ENCODE measurements around the gene TKTL1. TPM values are rescaled to one million over a fixed set of nuclear protein-coding genes. Genes with fewer than 3 reads are reported as not detected.
"Not testable (repeated sequence)": the region's sequence is repeated elsewhere in the genome, so short reads cannot be mapped to it uniquely, and the experiment has no call there.

Gene TKTL1
- total RNA-seq, 1 experiment from 2014 or later = not detected

DNA sequence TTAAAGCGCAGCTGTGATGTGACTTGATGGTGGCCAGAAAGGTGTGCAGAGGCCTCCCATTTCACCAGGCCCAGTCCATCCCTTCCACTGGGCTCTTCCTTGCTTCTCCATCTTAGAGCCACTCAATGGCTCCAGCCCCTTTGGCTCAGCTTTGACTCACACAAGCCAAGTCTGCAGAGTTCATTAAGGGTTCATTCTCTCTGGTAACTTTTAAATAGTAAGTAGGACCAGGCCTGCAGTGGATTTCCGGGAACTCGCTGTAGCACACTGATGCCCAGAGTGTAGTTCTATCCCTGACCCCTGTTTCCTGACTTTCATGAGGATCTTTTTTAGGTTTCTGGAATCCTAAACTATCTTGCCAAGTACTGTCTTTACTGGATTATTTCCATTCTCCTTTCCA lies 26.4 kb upstream of the TKTL1 start:
- intact Hi-C loops (cut with micrococcal nuclease; ENCODE audit: unreplicated experiment); CTCF ChIA-PET; BruUV-seq (replicated peaks); H3K4me1 ChIP-seq (ENCODE audit: insufficient read depth, low read length, poor library complexity, severe bottlenecking); H3K27me3 ChIP-seq (replicated peaks; ENCODE audit: insufficient read depth, low read depth, low read length, poor library complexity); POLR2A ChIA-PET (ENCODE audit: low non-redundant PET); H3K36me3 ChIP-seq (ENCODE audit: insufficient read depth, low read length, poor library complexity, severe bottlenecking); DNase-seq (ENCODE audit: low spot score); H3K4me3 ChIP-seq (ENCODE audit: low read depth, low read length, poor library complexity, severe bottlenecking); H3K27ac ChIP-seq (ENCODE audit: low read depth, low read length, poor library complexity, severe bottlenecking); H3K9me3 ChIP-seq (ENCODE audit: low read depth, low read length, poor library complexity, severe bottlenecking): not testable (repeated sequence)

DNA sequence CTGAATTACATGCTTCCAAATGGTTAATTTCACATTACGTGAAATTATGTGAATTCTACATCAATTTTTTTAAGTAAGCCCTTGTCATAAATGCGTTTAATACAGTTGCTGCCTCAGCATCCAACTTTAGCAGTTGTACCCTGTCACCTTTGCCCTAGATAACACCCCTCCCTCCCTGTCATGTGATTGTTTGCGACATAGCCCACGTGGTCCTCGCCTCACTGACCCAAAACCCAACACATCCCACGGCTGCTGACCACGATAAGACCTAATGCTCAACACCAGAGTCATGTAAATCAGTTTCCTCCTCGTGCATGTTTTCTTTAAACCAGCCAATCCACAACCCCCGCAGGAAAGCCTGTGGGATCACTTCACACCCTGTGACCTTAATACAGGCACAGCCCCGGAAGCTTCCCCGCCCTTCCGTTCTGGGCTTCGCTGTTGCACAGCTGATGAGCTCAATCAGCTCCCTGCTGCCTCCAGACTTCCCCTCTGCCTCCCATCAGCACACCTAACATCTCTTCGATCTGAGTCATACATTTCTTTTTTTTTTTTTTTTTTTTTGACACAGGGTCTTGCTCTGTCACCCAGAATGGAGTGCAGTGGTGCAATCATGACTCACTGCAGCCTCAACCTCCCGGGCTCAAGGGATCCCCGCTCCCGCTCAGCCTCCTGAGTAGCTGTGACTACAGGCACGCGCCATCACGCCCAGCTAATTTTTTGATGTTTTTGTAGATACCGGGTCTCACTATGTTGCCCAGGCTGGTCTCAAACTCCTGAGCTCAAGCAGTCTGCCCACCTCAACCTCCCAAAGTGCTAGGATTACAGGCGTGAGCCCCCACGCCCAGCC lies 10.9 kb upstream of the TKTL1 start:
- H3K36me3 ChIP-seq (ENCODE audit: insufficient read depth, low read length, poor library complexity, severe bottlenecking); H3K27me3 ChIP-seq (replicated peaks; ENCODE audit: insufficient read depth, low read depth, low read length, poor library complexity); H3K27ac ChIP-seq (ENCODE audit: low read depth, low read length, poor library complexity, severe bottlenecking); intact Hi-C loops (cut with micrococcal nuclease; ENCODE audit: unreplicated experiment); BruUV-seq (replicated peaks); H3K4me1 ChIP-seq (ENCODE audit: insufficient read depth, low read length, poor library complexity, severe bottlenecking); H3K4me3 ChIP-seq (ENCODE audit: low read depth, low read length, poor library complexity, severe bottlenecking); DNase-seq (ENCODE audit: low spot score); POLR2A ChIA-PET (ENCODE audit: low non-redundant PET); CTCF ChIA-PET; H3K9me3 ChIP-seq (ENCODE audit: low read depth, low read length, poor library complexity, severe bottlenecking): not testable (repeated sequence)

DNA sequence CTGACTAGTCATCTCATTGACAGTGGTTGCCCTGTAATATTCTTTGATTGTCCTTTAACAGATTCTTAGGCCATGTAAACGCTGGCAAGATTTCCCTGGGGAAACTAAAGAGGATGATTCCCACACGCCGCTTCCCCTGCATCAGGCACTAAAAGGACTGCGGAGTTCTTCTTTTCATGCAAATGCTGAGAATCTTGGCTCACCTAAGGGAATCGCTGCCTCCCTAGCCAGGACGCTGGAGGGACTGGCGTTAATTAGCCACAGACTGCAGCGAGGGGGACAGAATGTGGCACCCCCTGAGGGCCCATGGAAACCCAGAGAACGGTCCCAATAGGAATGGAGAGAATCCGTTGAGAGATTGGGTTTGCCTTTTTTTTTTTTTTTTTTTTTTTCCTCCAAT lies 9.2 kb upstream of the TKTL1 start:
- H3K27ac ChIP-seq (ENCODE audit: low read depth, low read length, poor library complexity, severe bottlenecking); BruUV-seq (replicated peaks); H3K36me3 ChIP-seq (ENCODE audit: insufficient read depth, low read length, poor library complexity, severe bottlenecking); intact Hi-C loops (cut with micrococcal nuclease; ENCODE audit: unreplicated experiment); H3K9me3 ChIP-seq (ENCODE audit: low read depth, low read length, poor library complexity, severe bottlenecking); CTCF ChIA-PET; H3K4me1 ChIP-seq (ENCODE audit: insufficient read depth, low read length, poor library complexity, severe bottlenecking); POLR2A ChIA-PET (ENCODE audit: low non-redundant PET); H3K27me3 ChIP-seq (replicated peaks; ENCODE audit: insufficient read depth, low read depth, low read length, poor library complexity); H3K4me3 ChIP-seq (ENCODE audit: low read depth, low read length, poor library complexity, severe bottlenecking); DNase-seq (ENCODE audit: low spot score): not testable (repeated sequence)

DNA sequence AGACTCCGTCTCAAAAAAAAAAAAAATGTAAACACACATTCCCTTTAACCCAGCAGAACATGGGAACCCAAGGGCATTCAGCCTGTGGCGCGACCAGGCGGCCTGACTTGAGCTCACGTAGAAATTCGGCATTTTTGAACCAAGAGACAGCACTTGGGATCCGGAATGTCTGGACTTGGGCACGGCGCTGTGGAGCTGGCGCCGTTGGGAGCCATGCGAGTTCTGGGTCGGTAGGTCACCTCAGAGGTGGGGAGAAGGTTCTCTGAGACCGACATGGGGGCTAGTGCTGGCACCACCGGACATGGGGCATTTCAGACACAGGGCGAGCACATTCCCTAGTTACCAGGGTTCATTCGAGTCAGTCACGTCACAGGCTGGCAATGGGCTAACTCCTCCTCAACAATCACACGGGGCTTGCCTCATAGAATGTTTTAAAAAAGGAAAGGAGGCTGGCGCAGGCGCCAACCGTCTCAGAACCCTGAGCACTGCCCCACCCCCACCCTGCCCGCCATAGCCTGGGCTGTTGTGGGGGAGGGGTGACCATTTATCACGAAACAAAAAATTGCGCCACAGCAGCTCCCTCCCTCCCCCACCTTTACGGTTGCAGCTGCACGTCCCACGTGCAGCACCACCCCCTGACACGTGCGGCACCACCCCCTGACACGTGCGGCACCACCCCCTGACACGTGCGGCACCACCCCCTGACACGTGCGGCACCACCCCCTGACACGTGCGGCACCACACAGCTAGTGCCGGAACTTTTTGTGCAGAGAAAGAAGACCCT lies 612 bp upstream of the TKTL1 start, which contains the start of gene TEX28:
Gene TEX28, minus strand, starts transcription at position 334 of the 784 bp plus-strand sequence. CDS start 3,007 bp downstream, outside the sequence.
- H3K36me3 ChIP-seq (ENCODE audit: insufficient read depth, low read length, poor library complexity, severe bottlenecking) = no peaks in the 10 kb centered on the region
- DNase-seq (ENCODE audit: low spot score) = no peak
- no TSS peak for BruUV-seq (replicated peaks)
- no peaks in the 10 kb centered on the region for H3K4me1 ChIP-seq (ENCODE audit: insufficient read depth, low read length, poor library complexity, severe bottlenecking)
- H3K4me3 ChIP-seq (ENCODE audit: low read depth, low read length, poor library complexity, severe bottlenecking) = no peak within 1 kb of the TSS
- no peak for TF ChIP-seq EZH2 (IDR thresholded peaks at IDR 0.05; ENCODE audit: borderline replicate concordance, low read depth, low read length, poor library complexity, severe bottlenecking)
- TF ChIP-seq, protein P1, sequence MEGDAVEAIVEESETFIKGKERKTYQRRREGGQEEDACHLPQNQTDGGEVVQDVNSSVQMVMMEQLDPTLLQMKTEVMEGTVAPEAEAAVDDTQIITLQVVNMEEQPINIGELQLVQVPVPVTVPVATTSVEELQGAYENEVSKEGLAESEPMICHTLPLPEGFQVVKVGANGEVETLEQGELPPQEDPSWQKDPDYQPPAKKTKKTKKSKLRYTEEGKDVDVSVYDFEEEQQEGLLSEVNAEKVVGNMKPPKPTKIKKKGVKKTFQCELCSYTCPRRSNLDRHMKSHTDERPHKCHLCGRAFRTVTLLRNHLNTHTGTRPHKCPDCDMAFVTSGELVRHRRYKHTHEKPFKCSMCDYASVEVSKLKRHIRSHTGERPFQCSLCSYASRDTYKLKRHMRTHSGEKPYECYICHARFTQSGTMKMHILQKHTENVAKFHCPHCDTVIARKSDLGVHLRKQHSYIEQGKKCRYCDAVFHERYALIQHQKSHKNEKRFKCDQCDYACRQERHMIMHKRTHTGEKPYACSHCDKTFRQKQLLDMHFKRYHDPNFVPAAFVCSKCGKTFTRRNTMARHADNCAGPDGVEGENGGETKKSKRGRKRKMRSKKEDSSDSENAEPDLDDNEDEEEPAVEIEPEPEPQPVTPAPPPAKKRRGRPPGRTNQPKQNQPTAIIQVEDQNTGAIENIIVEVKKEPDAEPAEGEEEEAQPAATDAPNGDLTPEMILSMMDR (conservative IDR thresholded peaks at IDR 0.05; ENCODE audit: low read depth, low read length) = no peak
- CTCF ChIA-PET = interaction anchor here (0.7 kb wide), 1 partner anchor 455 kb away, joined by 4 read pairs; no protein-coding TSS in a partner anchor
- POLR2A ChIA-PET (ENCODE audit: low non-redundant PET) = no interaction called here
- no peak within 1 kb of the TSS for H3K27ac ChIP-seq (ENCODE audit: low read depth, low read length, poor library complexity, severe bottlenecking)
- intact Hi-C loops (cut with micrococcal nuclease; ENCODE audit: unreplicated experiment) = no loop called here
- no peaks in the 10 kb centered on the region for H3K9me3 ChIP-seq (ENCODE audit: low read depth, low read length, poor library complexity, severe bottlenecking)
- H3K27me3 ChIP-seq (replicated peaks; ENCODE audit: insufficient read depth, low read depth, low read length, poor library complexity) = no peaks in the 10 kb centered on the region

All from A673 (cell line).